Measurements from ENCODE around the gene WWOX.

GRCh38 chr16:78050734-78051400 is 48.6 kb upstream of the WWOX start:
- TF ChIP-seq POLR2A (IDR thresholded peaks at IDR 0.05; ENCODE audit: extremely low read depth, insufficient read length) (no peak), MAX (IDR thresholded peaks at IDR 0.05; ENCODE audit: low read depth, low read length) (no peak)

All from NB4 (cell line).